H1 (cell line): ENCODE data around the gene GLYATL3. TPM values are rescaled to one million over a fixed set of nuclear protein-coding genes. Genes with fewer than 3 reads are reported as not detected.

ENCODE experiments used
- CTCF ChIA-PET: fragments of 300-600 bp; sonication (Branson Sonifier 250); formaldehyde crosslinking; loops from one replicate; lab custom pipeline; 2021; ENCODE audit not compliant: partially characterized antibody; lab: Charles Lee
- POLR2A ChIA-PET: fragments of 300-600 bp; sonication (Branson Sonifier 250); formaldehyde crosslinking; loops from one replicate; lab custom pipeline; 2021; ENCODE audit warnings: inconsistent platforms; ENCODE audit not compliant: partially characterized antibody; lab: Charles Lee
- DNase-seq, 2 experiments: peaks; one replicate each; pipeline versions ENCODE4 v3.0.0 to v3.0.0-alpha.2; 2010 to 2022; ENCODE audit warnings: low spot score in 2 of 2, low read depth in 1 of 2, mixed read lengths in 1 of 2
- FAIRE-seq: peaks from 2 replicates; lab custom pipeline; 2011; peaks lifted over from hg19 to GRCh38; lab: Jason Lieb, UNC
- H2AFZ ChIP-seq: 2 replicates; pipeline ENCODE4 v1.8.1; 2012; ENCODE audit warnings: low read length, inconsistent platforms
- H2AK5ac ChIP-seq: 2 replicates; pipeline ENCODE4 v1.6.1; 2013; ENCODE audit warnings: low read depth, low read length
- H2BK120ac ChIP-seq: replicated peaks from 2 replicates; pipeline ENCODE3; 2013; ENCODE audit warnings: low read depth, low read length, inconsistent platforms
- H2BK12ac ChIP-seq: 2 replicates; pipeline ENCODE4 v1.6.1; 2013; ENCODE audit warnings: low read depth, low read length
- H2BK15ac ChIP-seq: 2 replicates; pipeline ENCODE4 v1.6.1; 2013; ENCODE audit warnings: low read length
- H2BK20ac ChIP-seq: 2 replicates; pipeline ENCODE4 v1.6.1; 2013; ENCODE audit warnings: low read length
- H2BK5ac ChIP-seq: 2 replicates; pipeline ENCODE4 v1.6.1; 2013; ENCODE audit warnings: low read depth, low read length
- H3K14ac ChIP-seq: 2 replicates; pipeline ENCODE4 v1.6.1; 2013; ENCODE audit warnings: inconsistent platforms; ENCODE audit not compliant: insufficient read length
- H3K18ac ChIP-seq: 2 replicates; pipeline ENCODE4 v1.6.1; 2013; ENCODE audit warnings: low read length; ENCODE audit errors: extremely low read depth
- H3K23ac ChIP-seq: 2 replicates; pipeline ENCODE4 v1.6.1; 2013; ENCODE audit warnings: inconsistent platforms; ENCODE audit not compliant: insufficient read length
- H3K23me2 ChIP-seq: 2 replicates; pipeline ENCODE4 v1.6.1; 2013; ENCODE audit warnings: low read depth, low read length
- H3K27ac ChIP-seq: 2 replicates; pipeline ENCODE4 v1.6.1; 2011; ENCODE audit warnings: low read depth, low read length, inconsistent platforms
- H3K27me3 ChIP-seq, 4 experiments: replicated peaks in 1 of 4; 1 replicate in 1 of 4; 2 replicates in 3 of 4; pipeline versions ENCODE4 v1.6.1 to v1.8.1; 2011 to 2013; ENCODE audit warnings: low read length in 3 of 4, mild to moderate bottlenecking in 3 of 4, inconsistent platforms in 2 of 4, mixed read lengths in 2 of 4, moderate library complexity in 1 of 4; ENCODE audit not compliant: control insufficient read depth in 3 of 4, insufficient read depth in 3 of 4; ENCODE audit errors: extremely low read depth in 1 of 4
- H3K36me3 ChIP-seq, 4 experiments: 2 replicates each; pipeline versions ENCODE4 v1.6.1 to v1.8.1; 2011 to 2013; ENCODE audit warnings: mild to moderate bottlenecking in 4 of 4, low read length in 3 of 4, moderate library complexity in 2 of 4, control low read depth in 1 of 4, inconsistent platforms in 1 of 4; ENCODE audit not compliant: insufficient read depth in 4 of 4, control insufficient read depth in 2 of 4
- H3K4ac ChIP-seq: replicated peaks from 2 replicates; pipeline ENCODE3; 2013; ENCODE audit warnings: low read length, low read depth, mixed read lengths, inconsistent platforms; ENCODE audit not compliant: insufficient read length
- H3K4me1 ChIP-seq, 4 experiments: replicated peaks in 1 of 4; 1 replicate in 1 of 4; 2 replicates in 3 of 4; pipeline versions ENCODE4 v1.6.1 to v1.8.1; 2011 to 2013; ENCODE audit warnings: low read length in 3 of 4, inconsistent platforms in 2 of 4, mixed read lengths in 1 of 4; ENCODE audit not compliant: insufficient read depth in 4 of 4, control insufficient read depth in 3 of 4
- H3K4me2 ChIP-seq, 2 experiments: 2 replicates each; pipeline versions ENCODE4 v1.6.1 to v1.8.1; 2011 to 2013; ENCODE audit warnings: low read depth in 2 of 2, low read length in 2 of 2, control low read depth in 1 of 2, inconsistent platforms in 1 of 2, mild to moderate bottlenecking in 1 of 2; ENCODE audit not compliant: insufficient read depth in 1 of 2
- H3K4me3 ChIP-seq, 4 experiments: fragments of 200-600, 300-600 bp in 1 of 4; sonication (generic), shearing (Covaris generic), sonication (Bioruptor Twin) in 1 of 4; 2 replicates each; pipeline versions ENCODE4 v1.5.1 to v1.8.1; 2011 to 2016; ENCODE audit warnings: low read length in 4 of 4, low read depth in 3 of 4, control low read depth in 2 of 4, inconsistent platforms in 2 of 4, mild to moderate bottlenecking in 2 of 4, mixed read lengths in 1 of 4, moderate library complexity in 1 of 4; ENCODE audit not compliant: insufficient read depth in 2 of 4; ENCODE audit errors: extremely low read depth in 1 of 4
- H3K56ac ChIP-seq: replicated peaks from 2 replicates; pipeline ENCODE3; 2013; ENCODE audit warnings: low read depth, mild to moderate bottlenecking, mixed read lengths, low read length, inconsistent platforms; ENCODE audit not compliant: insufficient read length
- H3K79me1 ChIP-seq: 2 replicates; pipeline ENCODE4 v1.6.1; 2013; ENCODE audit warnings: low read depth, low read length, control low read depth
- H3K79me2 ChIP-seq, 2 experiments: 2 replicates each; pipeline versions ENCODE4 v1.6.1 to v1.8.1; 2012 to 2013; ENCODE audit warnings: low read length in 2 of 2, mild to moderate bottlenecking in 2 of 2, inconsistent platforms in 1 of 2; ENCODE audit not compliant: insufficient read depth in 2 of 2, control insufficient read depth in 1 of 2
- H3K9ac ChIP-seq, 4 experiments: replicated peaks in 1 of 4; 1 replicate in 1 of 4; 2 replicates in 3 of 4; pipeline versions ENCODE4 v1.6.1 to v1.8.1; 2011 to 2013; ENCODE audit warnings: low read depth in 3 of 4, low read length in 3 of 4, control low read depth in 2 of 4, mild to moderate bottlenecking in 2 of 4, moderate library complexity in 2 of 4, inconsistent platforms in 1 of 4; ENCODE audit errors: extremely low read depth in 1 of 4
- H3K9me3 ChIP-seq, 2 experiments: 2 replicates each; pipeline versions ENCODE4 v1.6.1 to v1.8.1; 2012 to 2013; ENCODE audit warnings: mild to moderate bottlenecking in 2 of 2, moderate library complexity in 2 of 2, control low read depth in 1 of 2, inconsistent platforms in 1 of 2, low read depth in 1 of 2, low read length in 1 of 2, mixed read lengths in 1 of 2; ENCODE audit not compliant: insufficient read depth in 2 of 2
- H4K20me1 ChIP-seq, 2 experiments: replicated peaks in 1 of 2; 2 replicates each; pipeline versions ENCODE3 to v1.8.1; 2011 to 2013; ENCODE audit warnings: inconsistent platforms in 2 of 2, low read length in 2 of 2, mild to moderate bottlenecking in 1 of 2; ENCODE audit not compliant: insufficient read depth in 2 of 2, control insufficient read depth in 1 of 2
- H4K5ac ChIP-seq: 2 replicates; pipeline ENCODE4 v1.6.1; 2013; ENCODE audit warnings: low read length, low read depth, mixed read lengths, inconsistent platforms; ENCODE audit not compliant: insufficient read length
- H4K8ac ChIP-seq: 2 replicates; pipeline ENCODE4 v1.8.0; 2013; ENCODE audit warnings: mild to moderate bottlenecking, moderate library complexity, low read length, inconsistent platforms; ENCODE audit not compliant: insufficient read depth; ENCODE audit errors: extremely low read depth
- H4K91ac ChIP-seq: replicated peaks from 2 replicates; pipeline ENCODE3; 2013; ENCODE audit warnings: low read length, mixed read lengths, inconsistent platforms; ENCODE audit not compliant: insufficient read length
- ASH2L ChIP-seq: fragments of 200-600, 300-600 bp; sonication (generic); IDR thresholded peaks from one replicate; pipeline ENCODE4 v1.7.1; 2017; ENCODE audit warnings: low read length
- ATF2 ChIP-seq: IDR thresholded peaks from 2 replicates; pipeline ENCODE4 v1.6.1; 2012; ENCODE audit warnings: low read length, inconsistent platforms
- BACH1 ChIP-seq: IDR thresholded peaks from 2 replicates; pipeline ENCODE4 v1.6.1; 2012; ENCODE audit warnings: low read length, improper control_type of control experiment
- CBX8 ChIP-seq: fragments of 300-800, 300-1000 bp; sonication (generic); IDR thresholded peaks from 2 replicates; pipeline ENCODE4 v1.7.1; 2016; ENCODE audit warnings: low read depth, low read length, borderline replicate concordance
- EZH2 ChIP-seq: fragments of 200-600 bp; sonication (generic); IDR thresholded peaks from 2 replicates; pipeline ENCODE4 v1.7.1; 2012; ENCODE audit warnings: low read depth, mild to moderate bottlenecking, moderate library complexity, low read length, inconsistent platforms; ENCODE audit not compliant: severe bottlenecking
- HDAC2 ChIP-seq, 2 experiments: fragments of 300-600 bp in 1 of 2; sonication (generic) in 1 of 2; IDR thresholded peaks; 2 replicates each; pipeline ENCODE4 v1.6.1; 2011 to 2012; ENCODE audit warnings: low read depth in 2 of 2, low read length in 2 of 2, mild to moderate bottlenecking in 2 of 2, moderate library complexity in 2 of 2, borderline replicate concordance in 1 of 2, inconsistent platforms in 1 of 2
- HDAC6 ChIP-seq: IDR thresholded peaks from one replicate; pipeline ENCODE4 v1.7.1; 2012; ENCODE audit warnings: low read depth, mild to moderate bottlenecking, inconsistent platforms, low read length, moderate library complexity
- MAFK ChIP-seq: IDR thresholded peaks from 2 replicates; pipeline ENCODE4 v1.6.1; 2012; ENCODE audit warnings: low read depth, mild to moderate bottlenecking, improper control_type of control experiment, low read length
- RAD21 ChIP-seq, 2 experiments: IDR thresholded peaks in 1 of 2; conservative IDR thresholded peaks in 1 of 2; 2 replicates each; pipeline ENCODE4 v1.6.1; 2011; ENCODE audit warnings: low read depth in 2 of 2, low read length in 2 of 2, improper control_type of control experiment in 1 of 2, inconsistent platforms in 1 of 2, mild to moderate bottlenecking in 1 of 2, moderate library complexity in 1 of 2
- RBBP5 ChIP-seq: IDR thresholded peaks from 2 replicates; pipeline ENCODE4 v1.7.1; 2012; ENCODE audit warnings: low read depth, mild to moderate bottlenecking, inconsistent platforms, low read length, moderate library complexity, borderline replicate concordance
- TAF7 ChIP-seq: optimal IDR thresholded peaks from 2 replicates; pipeline ENCODE3; 2011; ENCODE audit warnings: low read depth, mild to moderate bottlenecking, inconsistent platforms, low read length, moderate library complexity, borderline replicate concordance
- YY1 ChIP-seq: IDR thresholded peaks from 2 replicates; pipeline ENCODE4 v1.6.1; 2011; ENCODE audit warnings: low read depth, mild to moderate bottlenecking, low read length
- WGBS, 2 experiments: shearing (Covaris generic) in 1 of 2; methylation state at CpG; one replicate each; pipeline versions ENCODE4 v1.1.6 to v1.1.7; 2013 to 2015; ENCODE audit warnings: low lambda C conversion rate in 2 of 2, mixed read lengths in 2 of 2, inconsistent platforms in 1 of 2, low coverage in 1 of 2, missing lambda C conversion rate in 1 of 2; ENCODE audit not compliant: insufficient replicate concordance in 2 of 2, insufficient coverage in 1 of 2, insufficient read length in 1 of 2; ENCODE audit errors: extremely low coverage in 1 of 2, missing lambda C conversion rate in 1 of 2; 5-methylcytosine and 5-hydroxymethylcytosine counted together
- polyA plus RNA-seq, 7 experiments: library from polyadenylated mRNA; depleted of rRNA in 3 of 7; stranded (reverse) in 5 of 7; unstranded in 2 of 7; fragments of >200 nt in 5 of 7; fragments of 200-250 nt in 2 of 7; gene quantifications; 1 replicate in 5 of 7; 2 replicates in 1 of 7; 4 replicates in 1 of 7; pipeline versions ENCODE4 v1.2.1 to v1.2.3, GENCODE V29; 2011 to 2013; ENCODE audit warnings: missing spikeins in 2 of 7, mixed read lengths in 2 of 7
- total RNA-seq: library from RNA; stranded (reverse); fragmentation: NEBNext Ultra II Directional; extraction: Animal tissue kit (Norgen Biotek cat#: 25700); gene quantifications from 2 replicates; pipeline ENCODE4 v1.2.1, GENCODE V29; 2021

GLYATL3 gene
- total and polyA plus RNA-seq, 2 of the 8 experiments (the other 6 are each of a cell fraction or from before 2014, with no cell fraction given), result not detected

- CTCF ChIA-PET, result interaction anchor here (1.2 to 5.5 kb wide), 3 partner anchors 15 to 33 kb away, joined by 4 to 23 read pairs (median 10); partner anchors contain the start of gene C6orf141
- no peak overlapping the region for H3K4me2 ChIP-seq
- TF ChIP-seq MAFK (no peak), TAF7 (no peak), YY1 (no peak), EZH2 (no peak), HDAC2 (IDR thresholded peaks at IDR 0.05; ENCODE audit: borderline replicate concordance in 1 of 2, low read depth in 2 of 2, low read length in 2 of 2) (no peak), ATF2 (no peak), ASH2L (no peak), RBBP5 (no peak), HDAC6 (no peak), CBX8 (no peak), BACH1 (no peak), RAD21 (IDR thresholded peaks at IDR 0.05 in 1 of 2, conservative IDR thresholded peaks at IDR 0.05 in 1 of 2; ENCODE audit: low read depth in 2 of 2, low read length in 2 of 2) (no peak)
These were observed 65.5 kb downstream of the GLYATL3 start for GRCh38 chr6:49565261-49565660.

More at GRCh38 chr6:49565261-49565660, 65.5 kb downstream of the GLYATL3 start:
- no peaks in the 10 kb centered on the region for H3K9me3 ChIP-seq
- H3K79me1 ChIP-seq, result no peaks in the 10 kb centered on the region
- no peak overlapping the region for H2AK5ac ChIP-seq
- H3K23ac ChIP-seq, result no peak overlapping the region
- H3K27ac ChIP-seq, result no peak overlapping the region
- no peaks in the 10 kb centered on the region for H3K36me3 ChIP-seq
- no peak overlapping the region for H3K9ac ChIP-seq
- H3K4me3 ChIP-seq, result no peak overlapping the region
- no peaks in the 10 kb centered on the region; a peak in 1 of 7 replicates for H3K27me3 ChIP-seq
- no peak overlapping the region for H2BK5ac ChIP-seq
- POLR2A ChIA-PET, result interaction anchor here (0.8 to 1.2 kb wide), 2 partner anchors 13 to 15 kb away, joined by 4 to 5 read pairs; partner anchors contain the start of gene C6orf141
- H3K79me2 ChIP-seq, result no peaks in the 10 kb centered on the region
- no peak for DNase-seq
- no peak for FAIRE-seq
- no peak overlapping the region for H2BK15ac ChIP-seq
- no peaks in the 10 kb centered on the region for H3K4me1 ChIP-seq
- H2AFZ ChIP-seq, result no peak overlapping the region
- H3K14ac ChIP-seq, result no peak overlapping the region
- no peak overlapping the region for H2BK20ac ChIP-seq
- no peak overlapping the region for H2BK120ac ChIP-seq
- no peak overlapping the region for H3K18ac ChIP-seq
- no peak overlapping the region for H3K4ac ChIP-seq
- no peak overlapping the region for H4K5ac ChIP-seq
- no peaks in the 10 kb centered on the region for H3K23me2 ChIP-seq
- H4K91ac ChIP-seq, result no peak overlapping the region
- WGBS, 2 experiments, result 52% methylated on average over 2 of the region's 2 CpGs; no CpG with 5 or more reads in 1 of the 2 experiments
- no peak overlapping the region for H4K8ac ChIP-seq
- no peak overlapping the region for H2BK12ac ChIP-seq
- H4K20me1 ChIP-seq, result no peaks in the 10 kb centered on the region
- H3K56ac ChIP-seq, result no peak overlapping the region
